Mammary microvascular endothelial cell (primary cell): ENCODE measurements around the gene SIGLEC10. TPM values are rescaled to one million over a fixed set of nuclear protein-coding genes. Genes with fewer than 3 reads are reported as not detected.

ENCODE experiments used
- total RNA-seq: library from RNA; depleted of rRNA; stranded (reverse); fragments of >200 nt; gene quantifications from 2 replicates; pipeline ENCODE4 v1.2.3, GENCODE V29; 2015

Gene SIGLEC10, protein sequence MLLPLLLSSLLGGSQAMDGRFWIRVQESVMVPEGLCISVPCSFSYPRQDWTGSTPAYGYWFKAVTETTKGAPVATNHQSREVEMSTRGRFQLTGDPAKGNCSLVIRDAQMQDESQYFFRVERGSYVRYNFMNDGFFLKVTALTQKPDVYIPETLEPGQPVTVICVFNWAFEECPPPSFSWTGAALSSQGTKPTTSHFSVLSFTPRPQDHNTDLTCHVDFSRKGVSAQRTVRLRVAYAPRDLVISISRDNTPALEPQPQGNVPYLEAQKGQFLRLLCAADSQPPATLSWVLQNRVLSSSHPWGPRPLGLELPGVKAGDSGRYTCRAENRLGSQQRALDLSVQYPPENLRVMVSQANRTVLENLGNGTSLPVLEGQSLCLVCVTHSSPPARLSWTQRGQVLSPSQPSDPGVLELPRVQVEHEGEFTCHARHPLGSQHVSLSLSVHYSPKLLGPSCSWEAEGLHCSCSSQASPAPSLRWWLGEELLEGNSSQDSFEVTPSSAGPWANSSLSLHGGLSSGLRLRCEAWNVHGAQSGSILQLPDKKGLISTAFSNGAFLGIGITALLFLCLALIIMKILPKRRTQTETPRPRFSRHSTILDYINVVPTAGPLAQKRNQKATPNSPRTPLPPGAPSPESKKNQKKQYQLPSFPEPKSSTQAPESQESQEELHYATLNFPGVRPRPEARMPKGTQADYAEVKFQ
- total RNA-seq, result not detected in 2 replicates

DNA sequence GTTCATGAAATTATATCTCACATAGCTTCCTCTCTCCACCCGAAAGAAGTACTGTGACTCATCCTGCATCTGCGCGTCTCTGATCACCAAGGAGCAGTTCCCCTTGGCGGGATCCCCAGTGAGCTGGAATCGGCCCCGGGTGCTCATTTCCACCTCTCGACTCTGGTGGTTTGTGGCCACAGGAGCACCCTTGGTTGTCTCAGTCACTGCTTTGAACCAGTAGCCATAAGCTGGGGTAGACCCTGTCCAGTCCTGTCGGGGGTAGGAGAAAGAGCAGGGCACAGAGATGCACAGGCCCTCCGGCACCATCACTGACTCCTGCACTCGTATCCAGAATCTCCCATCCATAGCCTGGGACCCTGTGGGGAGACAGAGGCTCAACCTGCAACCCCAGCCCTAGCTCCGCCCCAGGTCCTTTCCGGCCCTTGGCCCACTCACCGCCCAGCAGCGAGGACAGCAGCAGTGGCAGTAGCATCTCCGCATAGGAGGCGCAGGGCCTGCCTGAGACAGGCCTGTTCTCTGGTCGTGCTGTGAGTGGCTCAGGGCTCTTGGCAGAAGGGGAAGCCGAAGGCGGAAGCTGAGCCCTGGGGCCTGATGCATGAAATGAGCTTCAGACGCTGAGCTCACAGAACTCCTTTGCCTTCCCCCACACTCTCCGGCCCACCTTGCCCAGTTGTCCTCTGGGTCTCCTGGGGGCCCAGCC is at the start of gene SIGLEC10:
TSS of gene SIGLEC10 (minus strand) at position 536 of the 703 bp plus-strand sequence. CDS start at position 475, 61 bp downstream.

DNA sequence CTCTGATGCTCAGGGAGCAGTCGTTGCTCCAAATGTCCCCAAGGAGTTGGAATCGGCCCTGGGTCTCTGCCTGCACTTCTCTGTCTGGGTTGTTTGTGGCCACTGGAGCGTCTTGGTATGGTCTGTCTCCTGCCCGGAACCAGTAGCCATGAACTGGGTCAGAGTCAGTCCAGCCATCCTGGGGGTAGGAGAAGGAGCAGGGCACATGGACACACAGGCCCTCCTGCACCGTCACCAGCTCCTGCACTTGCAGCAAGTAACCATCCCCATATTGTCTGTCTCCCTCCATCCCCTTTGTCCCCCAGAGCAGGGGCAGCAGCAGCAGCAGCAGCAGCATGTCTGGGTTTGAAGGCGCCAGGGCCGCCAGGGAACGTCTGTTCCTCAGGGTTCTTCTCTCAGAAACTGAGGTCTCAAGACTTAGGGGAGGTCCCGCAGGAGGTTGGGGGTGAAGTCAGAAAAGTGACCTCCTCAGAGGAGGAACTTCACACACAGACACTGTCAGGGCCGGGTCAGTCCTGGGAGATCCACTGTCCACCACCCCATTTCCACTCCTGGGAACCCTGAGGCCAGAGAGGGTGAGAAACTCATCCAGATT is 40.7 kb upstream of the SIGLEC10 start, which contains the start of gene SIGLEC8:
TSS of gene SIGLEC8 (minus strand) at position 404 of the 595 bp plus-strand sequence. CDS start at position 337, 67 bp downstream.

DNA sequence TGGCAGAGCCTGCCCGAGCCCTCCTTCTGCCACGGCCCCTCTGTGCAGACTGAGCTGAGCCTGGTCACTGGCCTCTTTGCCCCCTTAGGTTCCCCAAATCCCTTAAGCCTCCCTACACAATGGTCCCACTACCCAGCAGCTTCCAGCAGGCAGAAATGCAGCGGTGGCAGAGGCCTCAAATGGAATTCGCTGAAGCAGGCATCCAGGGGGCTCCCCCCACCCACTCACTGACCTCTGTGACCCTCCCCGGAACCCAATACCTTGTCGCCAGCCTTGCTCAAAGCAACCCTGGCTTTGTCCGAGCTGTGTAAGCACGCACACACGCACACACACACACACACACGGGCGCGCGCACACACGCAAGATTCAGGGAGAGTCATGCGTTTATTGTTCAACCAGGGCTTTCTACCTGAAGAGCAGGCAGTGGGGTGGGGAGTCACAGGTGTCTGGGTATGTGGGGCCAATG is 29.5 kb downstream of the SIGLEC10 start, which contains the start of gene LIM2:
TSS of gene LIM2 (minus strand) at position 51 of the 466 bp plus-strand sequence. CDS start 531 bp downstream, outside the sequence.

DNA sequence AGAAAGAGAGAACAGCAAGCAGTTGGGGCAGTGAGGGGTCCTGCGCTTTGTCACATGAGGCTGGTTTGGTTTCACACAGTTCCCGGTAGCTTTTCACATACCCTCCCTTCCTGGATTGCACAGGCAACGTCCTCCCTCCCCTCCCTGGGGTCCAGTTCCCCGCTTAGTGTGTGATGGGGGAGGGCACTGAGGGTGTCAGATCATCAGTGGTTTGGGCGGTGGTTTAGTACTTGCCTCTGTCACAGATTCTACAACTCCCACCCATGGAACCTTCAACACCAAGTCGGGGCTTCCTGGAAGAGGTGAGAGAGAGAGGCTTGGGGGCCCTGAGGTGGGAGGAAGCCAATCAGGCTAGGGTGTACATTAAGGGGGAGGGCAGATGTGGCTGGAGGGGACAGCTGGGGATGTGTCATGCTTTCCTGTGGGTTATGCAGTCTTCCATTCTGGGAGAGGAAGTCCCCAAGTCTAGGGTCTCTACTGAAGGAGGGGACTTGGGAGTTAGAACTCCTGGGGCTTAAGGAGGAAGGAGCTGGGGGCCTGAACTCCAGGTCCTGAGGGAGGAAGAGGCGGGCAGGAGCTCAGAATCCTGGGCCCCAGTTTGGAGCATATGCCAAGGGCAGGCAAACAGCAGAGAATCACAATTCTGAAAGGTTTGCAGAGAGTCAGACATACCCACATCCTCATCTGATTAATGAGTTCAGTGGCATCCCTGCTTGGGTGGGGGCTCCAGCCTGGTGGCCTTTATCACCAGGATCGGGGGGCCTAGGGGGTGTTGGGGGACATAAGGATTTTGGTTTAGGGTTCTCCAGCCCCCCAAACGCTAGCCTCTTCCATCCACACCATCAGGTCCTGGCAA is 44.6 kb downstream of the SIGLEC10 start, which contains the start of gene NKG7:
TSS of gene NKG7 (minus strand) at position 6 of the 856 bp plus-strand sequence. CDS start 119 bp downstream, outside the sequence.

DNA sequence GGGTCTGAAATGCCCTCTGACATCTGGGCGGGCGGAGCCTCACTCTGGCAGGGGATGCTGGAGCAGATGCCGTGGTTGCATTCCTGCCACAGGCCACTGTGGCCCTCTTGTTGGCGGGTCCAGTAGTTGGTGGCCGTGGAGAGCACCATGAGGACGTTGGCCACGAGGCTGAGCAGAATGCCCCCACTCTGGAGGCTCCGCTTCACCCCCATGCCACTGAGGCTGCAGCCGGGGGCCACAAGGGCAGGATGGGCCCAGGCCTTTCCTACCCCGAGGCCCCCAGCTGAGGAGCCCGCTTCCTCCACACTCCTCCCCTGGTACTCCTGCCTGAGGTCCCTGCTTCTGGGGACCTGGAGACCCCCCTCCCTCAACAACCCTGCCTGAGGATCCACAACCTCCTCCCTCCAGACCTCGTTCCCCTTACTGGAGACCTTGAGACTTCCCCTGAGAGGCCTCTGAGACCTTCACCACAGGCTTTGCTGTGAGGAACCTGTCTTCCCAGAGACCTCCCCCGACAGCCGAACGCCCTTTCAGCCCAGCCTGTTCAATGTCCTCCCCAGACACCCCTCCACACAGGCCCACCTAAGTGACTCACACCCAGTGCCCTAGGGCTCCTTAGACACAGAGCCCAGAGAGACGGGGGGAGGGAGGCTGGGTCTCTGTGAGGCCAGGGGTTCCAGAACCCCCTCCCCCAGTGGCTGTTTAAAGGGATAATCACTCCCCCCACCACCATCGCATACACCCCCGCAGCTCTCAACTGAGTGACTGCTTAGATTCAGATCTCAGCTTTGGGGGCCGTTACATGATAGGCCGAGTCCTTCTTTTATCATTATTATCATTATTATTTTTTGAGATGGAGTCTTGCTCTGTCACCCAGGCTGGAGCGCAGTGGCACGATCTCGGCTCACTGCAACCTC is 48.8 kb downstream of the SIGLEC10 start, which contains the start of gene CLDND2:
TSS of gene CLDND2 (minus strand) at position 638 of the 917 bp plus-strand sequence. CDS start at position 212, 426 bp downstream.

DNA sequence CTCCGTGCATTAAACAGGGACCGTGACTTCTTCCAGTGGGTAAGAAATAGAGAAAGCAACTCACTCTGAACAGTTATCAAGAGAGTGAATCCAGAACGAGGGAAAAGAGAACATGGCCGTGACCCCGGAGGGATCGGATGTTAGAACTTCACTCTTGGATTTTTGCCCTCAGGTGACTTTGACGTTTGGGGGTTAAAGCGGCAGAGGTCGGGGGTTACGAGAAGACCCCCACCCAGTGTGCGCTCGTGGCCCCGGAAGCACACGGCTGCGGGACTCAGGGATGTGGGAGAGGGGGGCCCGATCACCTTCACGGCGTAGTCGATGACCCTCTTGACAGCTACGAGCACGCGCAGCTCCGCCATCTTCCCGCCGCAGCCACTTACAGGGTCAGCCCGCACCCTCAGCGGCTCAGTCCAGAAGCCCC is 51.5 kb downstream of the SIGLEC10 start, which contains the start of gene ETFB:
TSS of gene ETFB (minus strand) at position 424 of the 424 bp plus-strand sequence. CDS start at position 362, 62 bp downstream.

Other genes with a start within 250 kb of the SIGLEC10 start
- gene CD33, start 192.6 kb downstream of the SIGLEC10 start, total RNA-seq, result not detected in 2 replicates
- gene SIGLECL1, start 166.6 kb downstream of the SIGLEC10 start, total RNA-seq, result not detected in 2 replicates
- not detected in 2 replicates for gene IGLON5, start 106.0 kb downstream of the SIGLEC10 start, total RNA-seq
- gene VSIG10L, start 75.5 kb downstream of the SIGLEC10 start, total RNA-seq, result 0.27 and 0.39 TPM in 2 replicates
- 76.7 and 86.1 TPM in 2 replicates for gene ETFB, start 51.3 kb downstream of the SIGLEC10 start, total RNA-seq
- gene CLDND2, start 48.6 kb downstream of the SIGLEC10 start, total RNA-seq, result not detected in 2 replicates
- not detected in 2 replicates for gene NKG7, start 45.0 kb downstream of the SIGLEC10 start, total RNA-seq
- not detected in 2 replicates for gene LIM2, start 29.7 kb downstream of the SIGLEC10 start, total RNA-seq
- not detected in 2 replicates for gene C19orf84, start 27.1 kb downstream of the SIGLEC10 start, total RNA-seq
- gene SIGLEC8, start 40.8 kb upstream of the SIGLEC10 start, total RNA-seq, result not detected in 2 replicates
- not detected in 2 replicates for gene CEACAM18, start 60.9 kb upstream of the SIGLEC10 start, total RNA-seq
- not detected in 2 replicates for gene SIGLEC12, start 84.2 kb upstream of the SIGLEC10 start, total RNA-seq
- not detected in 2 replicates for gene SIGLEC6, start 114.0 kb upstream of the SIGLEC10 start, total RNA-seq
- 5.2 TPM in 2 replicates for gene ZNF175, start 153.6 kb upstream of the SIGLEC10 start, total RNA-seq
- 0.27 and 0.69 TPM in 2 replicates for gene SIGLEC5, start 212.8 kb upstream of the SIGLEC10 start, total RNA-seq
- gene SIGLEC14, start 229.2 kb upstream of the SIGLEC10 start, total RNA-seq, result 0.15 and 0.27 TPM in 2 replicates